ENCODE data around the gene CSKMT.
A peak's percentile ranks its signal among the peaks of the same experiment; 100 is the strongest.

The CSKMT gene

GRCh38 chr11:62712861-62713260, 47.7 kb downstream of the CSKMT start:
- Histone ChIP-seq H3K4me3 (ENCODE audit: control insufficient read depth in 1 of 7, extremely low read depth in 1 of 7, insufficient read depth in 4 of 7, low read depth in 2 of 7, low read length in 6 of 7) (no peak overlapping the region), H3K36me3 (ENCODE audit: control insufficient read depth in 4 of 4, insufficient read depth in 4 of 4, low read length in 3 of 4) (peaks cover 29 to 74% (median 57%) of the 10 kb centered on the region in 4 experiments), H3K9me3 (ENCODE audit: control extremely low read depth in 1 of 5, control insufficient read depth in 4 of 5, insufficient read depth in 2 of 5, low read depth in 1 of 5, low read length in 4 of 5) (no peaks in the 10 kb centered on the region), H3K27ac (ENCODE audit: insufficient read depth in 1 of 2, low read depth in 1 of 2, low read length in 2 of 2, poor library complexity in 1 of 2, severe bottlenecking in 2 of 2) (peak overlapping the region in 1 of 2 experiments; percentile 36), H3K27me3 (replicated peaks in 2 of 5; ENCODE audit: control insufficient read depth in 4 of 5, insufficient read depth in 5 of 5, low read length in 4 of 5) (no peaks in the 10 kb centered on the region), H3K4me1 (ENCODE audit: control extremely low read depth in 1 of 4, control insufficient read depth in 4 of 4, insufficient read depth in 4 of 4, low read length in 3 of 4) (peaks cover 2 to 27% (median 21%) of the 10 kb centered on the region in 4 experiments)
- WGBS (ENCODE audit: insufficient coverage): 90% methylated on average over 3 of the region's 3 CpGs
- ChIA-PET POLR2A (interaction anchor here (0.5 kb wide), 1 partner anchor 15 kb away, joined by 3 read pairs; no protein-coding TSS in a partner anchor), CTCF (interaction anchor here (0.8 to 2.5 kb wide), 4 partner anchors 11 to 151 kb away, joined by 3 to 8 read pairs (median 3); no protein-coding TSS in a partner anchor)
- no peak for DNase-seq

GRCh38 chr11:62713343-62713742, 48.2 kb downstream of the CSKMT start:
- peaks cover 29 to 79% (median 62%) of the 10 kb centered on the region in 4 experiments for H3K36me3 ChIP-seq (ENCODE audit: control insufficient read depth in 4 of 4, insufficient read depth in 4 of 4, low read length in 3 of 4)
- 100% methylated on average over 2 of the region's 2 CpGs for WGBS (ENCODE audit: insufficient coverage)
- H3K9me3 ChIP-seq (ENCODE audit: control extremely low read depth in 1 of 5, control insufficient read depth in 4 of 5, insufficient read depth in 2 of 5, low read depth in 1 of 5, low read length in 4 of 5): no peaks in the 10 kb centered on the region
- DNase-seq: no peak
- no peak overlapping the region for H3K4me3 ChIP-seq (ENCODE audit: control insufficient read depth in 1 of 7, extremely low read depth in 1 of 7, insufficient read depth in 4 of 7, low read depth in 2 of 7, low read length in 6 of 7)
- H3K27me3 ChIP-seq (replicated peaks in 2 of 5; ENCODE audit: control insufficient read depth in 4 of 5, insufficient read depth in 5 of 5, low read length in 4 of 5): no peaks in the 10 kb centered on the region
- H3K4me1 ChIP-seq (ENCODE audit: control extremely low read depth in 1 of 4, control insufficient read depth in 4 of 4, insufficient read depth in 4 of 4, low read length in 3 of 4): peaks cover 2 to 22% (median 17%) of the 10 kb centered on the region in 4 experiments
- peak overlapping the region in 1 of 2 experiments; percentile 36 for H3K27ac ChIP-seq (ENCODE audit: insufficient read depth in 1 of 2, low read depth in 1 of 2, low read length in 2 of 2, poor library complexity in 1 of 2, severe bottlenecking in 2 of 2)
- ChIA-PET CTCF (interaction anchor here (0.8 to 2.5 kb wide), 3 partner anchors 11 to 150 kb away, joined by 3 to 8 read pairs (median 3); no protein-coding TSS in a partner anchor), POLR2A (interaction anchor here (0.5 kb wide), 1 partner anchor 14 kb away, joined by 3 read pairs; no protein-coding TSS in a partner anchor)

- Histone ChIP-seq H3K36me3 (ENCODE audit: control insufficient read depth in 4 of 4, insufficient read depth in 4 of 4, low read length in 3 of 4) (peaks cover 40 to 93% (median 78%) of the 10 kb centered on the region in 4 experiments), H3K4me1 (ENCODE audit: control extremely low read depth in 1 of 4, control insufficient read depth in 4 of 4, insufficient read depth in 4 of 4, low read length in 3 of 4) (peaks cover 0 to 4% (median 2%) of the 10 kb centered on the region in 4 experiments), H3K4me3 (ENCODE audit: control insufficient read depth in 1 of 7, extremely low read depth in 1 of 7, insufficient read depth in 4 of 7, low read depth in 2 of 7, low read length in 6 of 7) (no peak overlapping the region), H3K27me3 (replicated peaks in 2 of 5; ENCODE audit: control insufficient read depth in 4 of 5, insufficient read depth in 5 of 5, low read length in 4 of 5) (no peaks in the 10 kb centered on the region), H3K27ac (ENCODE audit: insufficient read depth in 1 of 2, low read depth in 1 of 2, low read length in 2 of 2, poor library complexity in 1 of 2, severe bottlenecking in 2 of 2) (no peak overlapping the region), H3K9me3 (ENCODE audit: control extremely low read depth in 1 of 5, control insufficient read depth in 4 of 5, insufficient read depth in 2 of 5, low read depth in 1 of 5, low read length in 4 of 5) (no peaks in the 10 kb centered on the region)
- POLR2A ChIA-PET: interaction anchor here (1.2 kb wide), 1 partner anchor 126 kb away, joined by 3 read pairs; no protein-coding TSS in a partner anchor
- no peak for DNase-seq
- WGBS (ENCODE audit: insufficient coverage): over 99% methylated on average over 16 of the region's 24 CpGs
- CTCF ChIA-PET: interaction anchor here (0.5 to 1.9 kb wide), 4 partner anchors 9 to 146 kb away, joined by 3 to 6 read pairs (median 4); partner anchors contain the start of gene HNRNPUL2
Observed at GRCh38 chr11:62715150-62716130, 50.3 kb downstream of the CSKMT start.

GRCh38 chr11:62716206-62716605, 51.1 kb downstream of the CSKMT start:
- Histone ChIP-seq H3K36me3 (ENCODE audit: control insufficient read depth in 4 of 4, insufficient read depth in 4 of 4, low read length in 3 of 4) (peaks cover 45 to 94% (median 82%) of the 10 kb centered on the region in 4 experiments), H3K27ac (ENCODE audit: insufficient read depth in 1 of 2, low read depth in 1 of 2, low read length in 2 of 2, poor library complexity in 1 of 2, severe bottlenecking in 2 of 2) (no peak overlapping the region), H3K4me3 (ENCODE audit: control insufficient read depth in 1 of 7, extremely low read depth in 1 of 7, insufficient read depth in 4 of 7, low read depth in 2 of 7, low read length in 6 of 7) (no peak overlapping the region), H3K4me1 (ENCODE audit: control extremely low read depth in 1 of 4, control insufficient read depth in 4 of 4, insufficient read depth in 4 of 4, low read length in 3 of 4) (no peaks in the 10 kb centered on the region), H3K9me3 (ENCODE audit: control extremely low read depth in 1 of 5, control insufficient read depth in 4 of 5, insufficient read depth in 2 of 5, low read depth in 1 of 5, low read length in 4 of 5) (no peaks in the 10 kb centered on the region), H3K27me3 (replicated peaks in 2 of 5; ENCODE audit: control insufficient read depth in 4 of 5, insufficient read depth in 5 of 5, low read length in 4 of 5) (no peaks in the 10 kb centered on the region)
- POLR2A ChIA-PET: no interaction called here
- CTCF ChIA-PET: interaction anchor here (0.5 to 1.9 kb wide), 2 partner anchors 8 to 145 kb away, joined by 4 to 6 read pairs; no protein-coding TSS in a partner anchor
- 100% methylated on average over 2 of the region's 5 CpGs for WGBS (ENCODE audit: insufficient coverage)
- DNase-seq: no peak

- ChIA-PET POLR2A (no interaction called here), CTCF (interaction anchor here (1.9 kb wide), 1 partner anchor 8 kb away, joined by 6 read pairs; no protein-coding TSS in a partner anchor)
- Histone ChIP-seq H3K4me1 (ENCODE audit: control extremely low read depth in 1 of 4, control insufficient read depth in 4 of 4, insufficient read depth in 4 of 4, low read length in 3 of 4) (no peaks in the 10 kb centered on the region), H3K27ac (ENCODE audit: insufficient read depth in 1 of 2, low read depth in 1 of 2, low read length in 2 of 2, poor library complexity in 1 of 2, severe bottlenecking in 2 of 2) (no peak overlapping the region), H3K9me3 (ENCODE audit: control extremely low read depth in 1 of 5, control insufficient read depth in 4 of 5, insufficient read depth in 2 of 5, low read depth in 1 of 5, low read length in 4 of 5) (no peaks in the 10 kb centered on the region), H3K4me3 (ENCODE audit: control insufficient read depth in 1 of 7, extremely low read depth in 1 of 7, insufficient read depth in 4 of 7, low read depth in 2 of 7, low read length in 6 of 7) (no peak overlapping the region), H3K27me3 (replicated peaks in 2 of 5; ENCODE audit: control insufficient read depth in 4 of 5, insufficient read depth in 5 of 5, low read length in 4 of 5) (no peaks in the 10 kb centered on the region), H3K36me3 (ENCODE audit: control insufficient read depth in 4 of 4, insufficient read depth in 4 of 4, low read length in 3 of 4) (peaks cover 49 to 95% (median 85%) of the 10 kb centered on the region in 4 experiments)
- 100% methylated on average over 6 of the region's 11 CpGs for WGBS (ENCODE audit: insufficient coverage)
- no peak for DNase-seq
Observed at GRCh38 chr11:62716816-62717215, 51.7 kb downstream of the CSKMT start.
